Glutamatergic neuron (in vitro differentiated cells): ENCODE data around the gene CCDC154. TPM values are rescaled to one million over a fixed set of nuclear protein-coding genes. Genes with fewer than 3 reads are reported as not detected.
"Not testable (repeated sequence)": the region's sequence is repeated elsewhere in the genome, so short reads cannot be mapped to it uniquely, and the experiment has no call there.

Experiments used
- DNase-seq: peaks from one replicate; pipeline ENCODE4 v3.0.0; 2022
- H3K27ac Mint-ChIP-seq: one replicate; pipeline ENCODE4 v1.8.0; 2020; ENCODE audit warnings: mild to moderate bottlenecking, mixed read lengths, inconsistent platforms; ENCODE audit not compliant: unreplicated experiment
- H3K27me3 Mint-ChIP-seq: one replicate; pipeline ENCODE4 v1.8.0; 2020; ENCODE audit warnings: mild to moderate bottlenecking, moderate library complexity, mixed read lengths, inconsistent platforms; ENCODE audit not compliant: unreplicated experiment
- H3K36me3 Mint-ChIP-seq: one replicate; pipeline ENCODE4 v1.8.0; 2020; ENCODE audit warnings: mild to moderate bottlenecking, mixed read lengths, inconsistent platforms; ENCODE audit not compliant: unreplicated experiment
- H3K4me1 Mint-ChIP-seq: one replicate; pipeline ENCODE4 v1.8.0; 2020; ENCODE audit warnings: mild to moderate bottlenecking, low read depth, mixed read lengths, inconsistent platforms; ENCODE audit not compliant: unreplicated experiment
- H3K4me3 Mint-ChIP-seq: one replicate; pipeline ENCODE4 v1.8.0; 2020; ENCODE audit warnings: mild to moderate bottlenecking, mixed read lengths, inconsistent platforms; ENCODE audit not compliant: unreplicated experiment
- H3K9me3 Mint-ChIP-seq: one replicate; pipeline ENCODE4 v1.8.0; 2020; ENCODE audit warnings: mild to moderate bottlenecking, moderate library complexity, mixed read lengths, inconsistent platforms; ENCODE audit not compliant: unreplicated experiment
- CTCF ChIP-seq: fragments of 200-600 bp; sonication (generic); IDR thresholded peaks from one replicate; pipeline ENCODE4 v1.5.0; 2021; ENCODE audit not compliant: partially characterized antibody, unreplicated experiment
- total RNA-seq: library from RNA; stranded (reverse); fragmentation: NEBNext Ultra II Directional; extraction: Animal tissue kit (Norgen Biotek cat#: 25700); gene quantifications from one replicate; pipeline ENCODE4 v1.2.1, GENCODE V29; 2021; ENCODE audit not compliant: unreplicated experiment

Gene CCDC154
- total RNA-seq, 1 donor from 2014 or later: 4.2 TPM

GRCh38 chr16:1486551-1487390, 42.4 kb upstream of the CCDC154 start:
- no peak overlapping the region for H3K27ac Mint-ChIP-seq
- H3K4me3 Mint-ChIP-seq: no peak overlapping the region
- TF ChIP-seq CTCF: no peak
- H3K36me3 Mint-ChIP-seq: no peaks in the 10 kb centered on the region
- no peak for DNase-seq
- H3K27me3 Mint-ChIP-seq: peaks cover 5% of the 10 kb centered on the region
- H3K4me1 Mint-ChIP-seq: peaks cover 5% of the 10 kb centered on the region
- H3K9me3 Mint-ChIP-seq: no peaks in the 10 kb centered on the region

- Mint-ChIP-seq H3K9me3 (no peaks in the 10 kb centered on the region), H3K27me3 (peaks cover 5% of the 10 kb centered on the region), H3K27ac (no peak overlapping the region), H3K36me3 (no peaks in the 10 kb centered on the region), H3K4me1 (peaks cover 5% of the 10 kb centered on the region), H3K4me3 (no peak overlapping the region)
- no peak for TF ChIP-seq CTCF
- no peak for DNase-seq
Observed at GRCh38 chr16:1485847-1486496, 41.6 kb upstream of the CCDC154 start.

- Mint-ChIP-seq H3K36me3 (no peaks in the 10 kb centered on the region), H3K4me3 (no peak overlapping the region), H3K27me3 (peaks cover 7% of the 10 kb centered on the region), H3K9me3 (peaks cover 1% of the 10 kb centered on the region), H3K4me1 (peaks cover 2% of the 10 kb centered on the region), H3K27ac (no peak overlapping the region)
- TF ChIP-seq CTCF: no peak
- no peak for DNase-seq
Observed at GRCh38 chr16:1481906-1482835, 37.8 kb upstream of the CCDC154 start.

- peak overlapping the region; percentile 9 for H3K4me3 Mint-ChIP-seq
- not testable (repeated sequence) for H3K27me3 Mint-ChIP-seq, H3K36me3 Mint-ChIP-seq, H3K9me3 Mint-ChIP-seq, H3K27ac Mint-ChIP-seq, H3K4me1 Mint-ChIP-seq, DNase-seq
Observed at GRCh38 chr16:1478937-1479336, 34.6 kb upstream of the CCDC154 start.

GRCh38 chr16:1477033-1477432, 32.7 kb upstream of the CCDC154 start:
- Mint-ChIP-seq H3K4me3 (no peak overlapping the region), H3K27ac (no peak overlapping the region), H3K36me3 (no peaks in the 10 kb centered on the region), H3K9me3 (peaks cover 8% of the 10 kb centered on the region), H3K4me1 (peaks cover 5% of the 10 kb centered on the region), H3K27me3 (peaks cover 9% of the 10 kb centered on the region)
- DNase-seq: no peak
- no peak for TF ChIP-seq CTCF
